ENCODE data around the gene DMKN.

DMKN gene

GRCh38 chr19:35556846-35557538 lies 43.5 kb upstream of the DMKN start:
- peaks cover 73% of the 10 kb centered on the region for H3K27me3 Mint-ChIP-seq (ENCODE audit: low read depth, poor library complexity)
- no peak overlapping the region for H3K27ac Mint-ChIP-seq

GRCh38 chr19:35556025-35556590 lies 42.7 kb upstream of the DMKN start:
- H3K27ac Mint-ChIP-seq: peak overlapping the region; percentile 19
- H3K4me3 Mint-ChIP-seq: peak overlapping the region; percentile 7
- peaks cover 4% of the 10 kb centered on the region for H3K9me3 Mint-ChIP-seq
- H3K4me1 Mint-ChIP-seq: peaks cover 17% of the 10 kb centered on the region
- no peak for TF ChIP-seq CTCF (IDR thresholded peaks at IDR 0.05)
- peaks cover 67% of the 10 kb centered on the region for H3K27me3 Mint-ChIP-seq (ENCODE audit: low read depth, poor library complexity)
- no peak for DNase-seq
- no peaks in the 10 kb centered on the region for H3K36me3 Mint-ChIP-seq (ENCODE audit: low read depth)

More at GRCh38 chr19:35556846-35557538, 43.5 kb upstream of the DMKN start:
- Mint-ChIP-seq H3K4me3 (peak overlapping the region; percentile 87), H3K36me3 (ENCODE audit: low read depth) (no peaks in the 10 kb centered on the region), H3K4me1 (peaks cover 21% of the 10 kb centered on the region), H3K9me3 (peaks cover 4% of the 10 kb centered on the region)
- TF ChIP-seq CTCF (IDR thresholded peaks at IDR 0.05): no peak
- no peak for DNase-seq

- peak; percentile 44 for TF ChIP-seq CTCF (IDR thresholded peaks at IDR 0.05)
- DNase-seq: peak; percentile 53
- Mint-ChIP-seq H3K4me1 (peaks cover 14% of the 10 kb centered on the region), H3K27me3 (ENCODE audit: low read depth, poor library complexity) (peaks cover 64% of the 10 kb centered on the region), H3K9me3 (peaks cover 4% of the 10 kb centered on the region), H3K36me3 (ENCODE audit: low read depth) (peaks cover 4% of the 10 kb centered on the region), H3K27ac (peak overlapping the region; percentile 19), H3K4me3 (peak overlapping the region; percentile 7)
Measured at GRCh38 chr19:35555301-35556005, 42.0 kb upstream of the DMKN start.

GRCh38 chr19:35554076-35554475 lies 40.6 kb upstream of the DMKN start:
- peaks cover 50% of the 10 kb centered on the region for H3K27me3 Mint-ChIP-seq (ENCODE audit: low read depth, poor library complexity)
- H3K9me3 Mint-ChIP-seq: peaks cover 4% of the 10 kb centered on the region
- H3K4me1 Mint-ChIP-seq: peaks cover 18% of the 10 kb centered on the region
- no peak overlapping the region for H3K4me3 Mint-ChIP-seq
- H3K27ac Mint-ChIP-seq: no peak overlapping the region
- no peak for DNase-seq
- peaks cover 4% of the 10 kb centered on the region for H3K36me3 Mint-ChIP-seq (ENCODE audit: low read depth)
- TF ChIP-seq CTCF (IDR thresholded peaks at IDR 0.05): no peak

GRCh38 chr19:35553385-35554000 lies 40.0 kb upstream of the DMKN start:
- H3K27ac Mint-ChIP-seq: no peak overlapping the region
- peaks cover 4% of the 10 kb centered on the region for H3K9me3 Mint-ChIP-seq
- H3K4me3 Mint-ChIP-seq: no peak overlapping the region
- no peak for TF ChIP-seq CTCF (IDR thresholded peaks at IDR 0.05)
- peaks cover 4% of the 10 kb centered on the region for H3K36me3 Mint-ChIP-seq (ENCODE audit: low read depth)
- no peak for DNase-seq
- peaks cover 44% of the 10 kb centered on the region for H3K27me3 Mint-ChIP-seq (ENCODE audit: low read depth, poor library complexity)
- peaks cover 24% of the 10 kb centered on the region for H3K4me1 Mint-ChIP-seq
